Measurements from ENCODE around the gene RPTOR. TPM values are rescaled to one million over a fixed set of nuclear protein-coding genes. Genes with fewer than 3 reads are reported as not detected.

The RPTOR gene
- polyA plus RNA-seq, 1 donor from 2014 or later, result 8.0 TPM

GRCh38 chr17:80916246-80916645 is 371.6 kb downstream of the RPTOR start:
- H3K4me2 ChIP-seq (ENCODE audit: low read length), result no peak overlapping the region
- H3F3A ChIP-seq (ENCODE audit: insufficient read depth, low read length, poor library complexity, severe bottlenecking), result no peaks in the 10 kb centered on the region
- TF ChIP-seq CTCF (IDR thresholded peaks at IDR 0.05; ENCODE audit: poor library complexity, severe bottlenecking) (no peak), MXI1 (conservative IDR thresholded peaks at IDR 0.05; ENCODE audit: poor library complexity, severe bottlenecking) (no peak), SMC3 (conservative IDR thresholded peaks at IDR 0.05; ENCODE audit: poor library complexity) (no peak), TAF1 (IDR thresholded peaks at IDR 0.05; ENCODE audit: low read depth) (no peak), EP300 (conservative IDR thresholded peaks at IDR 0.05; ENCODE audit: poor library complexity, severe bottlenecking) (no peak), EZH2 (IDR thresholded peaks at IDR 0.05; ENCODE audit: borderline replicate concordance, insufficient read depth, low read length, poor library complexity, severe bottlenecking) (no peak), REST (IDR thresholded peaks at IDR 0.05; ENCODE audit: borderline replicate concordance) (no peak), RAD21 (conservative IDR thresholded peaks at IDR 0.05) (no peak), POLR2AphosphoS5 (IDR thresholded peaks at IDR 0.05) (no peak)
- no peaks in the 10 kb centered on the region for H3K36me3 ChIP-seq (ENCODE audit: insufficient read depth, low read length)
- H2AFZ ChIP-seq (ENCODE audit: low read depth, low read length), result no peak overlapping the region
- no peaks in the 10 kb centered on the region for H3K79me2 ChIP-seq (replicated peaks; ENCODE audit: insufficient read depth, low read length)
- H3K9me3 ChIP-seq (ENCODE audit: low read length), result no peaks in the 10 kb centered on the region
- no peak overlapping the region for H3K4me3 ChIP-seq (ENCODE audit: low read length)
- H3K9me2 ChIP-seq (ENCODE audit: insufficient read depth, low read length), result no peaks in the 10 kb centered on the region
- H3K27me3 ChIP-seq (ENCODE audit: insufficient read depth, low read depth, low read length), result no peaks in the 10 kb centered on the region
- no peaks in the 10 kb centered on the region for H4K20me1 ChIP-seq (ENCODE audit: insufficient read depth)
- H3K9ac ChIP-seq (ENCODE audit: low read length), result no peak overlapping the region
- H3K27ac ChIP-seq (ENCODE audit: low read length), result no peak overlapping the region

DNA sequence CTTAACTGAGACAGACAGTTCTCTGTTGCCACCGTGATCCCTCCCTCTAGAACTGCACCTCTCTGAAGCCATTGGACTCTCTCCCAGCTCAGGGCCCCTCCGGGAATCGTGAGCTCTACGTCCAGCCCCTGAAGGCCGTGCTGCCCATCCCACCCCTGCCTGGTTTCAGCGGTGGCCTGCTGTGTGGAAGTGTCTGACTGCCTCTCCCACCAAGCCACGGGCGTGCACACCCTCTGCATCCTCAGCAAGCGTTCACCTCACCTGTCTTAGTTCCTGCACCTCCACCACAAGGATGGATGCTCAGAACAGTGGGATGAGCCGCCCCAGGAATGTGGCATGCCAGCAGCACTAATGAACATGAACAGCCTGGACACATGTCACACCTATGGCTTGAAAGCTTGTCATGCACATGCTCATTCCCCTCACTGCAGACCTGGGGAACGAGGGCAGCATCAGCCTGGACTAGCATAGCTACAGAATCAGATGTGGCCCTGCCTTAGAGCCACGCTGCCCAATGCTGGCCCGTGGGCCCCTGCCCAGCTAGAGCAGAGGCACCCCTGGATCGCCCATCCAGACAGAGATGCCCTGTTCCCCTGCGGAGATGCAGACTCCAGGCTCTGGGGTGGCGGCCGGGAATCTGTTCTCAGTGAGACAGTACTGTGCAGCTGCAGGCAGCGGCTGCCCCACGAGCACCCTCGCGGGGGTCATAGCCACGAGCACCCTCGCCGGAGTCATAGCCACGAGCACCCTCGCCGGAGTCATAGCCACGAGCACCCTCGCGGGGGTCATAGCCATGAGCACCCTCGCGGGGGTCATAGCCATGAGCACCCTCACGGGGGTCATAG is 373.3 kb downstream of the RPTOR start:
- Histone ChIP-seq H3K4me3 (ENCODE audit: low read length) (no peak overlapping the region), H3K27me3 (ENCODE audit: insufficient read depth, low read depth, low read length) (no peaks in the 10 kb centered on the region), H4K20me1 (ENCODE audit: insufficient read depth) (no peaks in the 10 kb centered on the region), H3F3A (ENCODE audit: insufficient read depth, low read length, poor library complexity, severe bottlenecking) (no peaks in the 10 kb centered on the region), H3K9me3 (ENCODE audit: low read length) (no peaks in the 10 kb centered on the region), H3K79me2 (replicated peaks; ENCODE audit: insufficient read depth, low read length) (no peaks in the 10 kb centered on the region), H2AFZ (ENCODE audit: low read depth, low read length) (no peak overlapping the region), H3K27ac (ENCODE audit: low read length) (no peak overlapping the region), H3K9me2 (ENCODE audit: insufficient read depth, low read length) (no peaks in the 10 kb centered on the region), H3K36me3 (ENCODE audit: insufficient read depth, low read length) (no peaks in the 10 kb centered on the region), H3K4me2 (ENCODE audit: low read length) (no peak overlapping the region), H3K9ac (ENCODE audit: low read length) (no peak overlapping the region)
- TF ChIP-seq REST (IDR thresholded peaks at IDR 0.05; ENCODE audit: borderline replicate concordance) (no peak), POLR2AphosphoS5 (IDR thresholded peaks at IDR 0.05) (no peak), SMC3 (conservative IDR thresholded peaks at IDR 0.05; ENCODE audit: poor library complexity) (no peak), EP300 (conservative IDR thresholded peaks at IDR 0.05; ENCODE audit: poor library complexity, severe bottlenecking) (no peak), MXI1 (conservative IDR thresholded peaks at IDR 0.05; ENCODE audit: poor library complexity, severe bottlenecking) (no peak), TAF1 (IDR thresholded peaks at IDR 0.05; ENCODE audit: low read depth) (no peak), CTCF (IDR thresholded peaks at IDR 0.05; ENCODE audit: poor library complexity, severe bottlenecking) (no peak), RAD21 (conservative IDR thresholded peaks at IDR 0.05) (no peak), EZH2 (IDR thresholded peaks at IDR 0.05; ENCODE audit: borderline replicate concordance, insufficient read depth, low read length, poor library complexity, severe bottlenecking) (no peak)
